Gastrocnemius medialis (tissue), 4 donors: ENCODE measurements around the gene CYP3A5.

ENCODE experiments used
- CTCF ChIP-seq, 5 experiments: fragments of 450-650 bp in 3 of 5; fragments of 200-600 bp in 2 of 5; sonication (generic) in 2 of 5; IDR thresholded peaks in 4 of 5; conservative IDR thresholded peaks in 1 of 5; 1 replicate in 4 of 5; 2 replicates in 1 of 5; pipeline ENCODE4 v1.5.1; 2016 to 2019; ENCODE audit warnings: antibody characterized with exemption in 5 of 5, mild to moderate bottlenecking in 3 of 5, moderate library complexity in 3 of 5
- POLR2A ChIP-seq, 2 donors: fragments of 450-650 bp; IDR thresholded peaks; one replicate each; pipeline ENCODE4 v1.6.1; 2017; ENCODE audit warnings: antibody characterized with exemption in 2 of 2, mild to moderate bottlenecking in 2 of 2, moderate library complexity in 2 of 2

- TF ChIP-seq CTCF (IDR thresholded peaks at IDR 0.05 in 4 of 5, conservative IDR thresholded peaks at IDR 0.05 in 1 of 5) = no peak
- TF ChIP-seq POLR2A (IDR thresholded peaks at IDR 0.05) = no peak
Measured at GRCh38 chr7:99651290-99651689, 28.5 kb downstream of the CYP3A5 start.
